Naive thymus-derived CD4-positive, alpha-beta T cell (primary cell): Measurements from ENCODE around the gene UBE2I. TPM values are rescaled to one million over a fixed set of nuclear protein-coding genes. Genes with fewer than 3 reads are reported as not detected.

Experiments used
- ATAC-seq: fragments of 150-1000 bp; cut with Tn5 transposase; 2 replicates; pipeline ENCODE4 v1.10.0; 2021; ENCODE audit warnings: mild to moderate bottlenecking, moderate library complexity
- CTCF ChIA-PET: fragments of 350-600 bp; sonication (Branson Sonifier 250); formaldehyde crosslinking; loops from one replicate; lab custom pipeline; 2021; ENCODE audit warnings: antibody characterized with exemption; lab: Charles Lee
- POLR2A ChIA-PET: fragments of 350-600 bp; sonication (Branson Sonifier 250); formaldehyde crosslinking; loops from one replicate; lab custom pipeline; 2021; ENCODE audit warnings: antibody characterized with exemption, inconsistent platforms; lab: Charles Lee
- DNase-seq, 9 donors: peaks; one replicate each; pipeline versions ENCODE4 v3.0.0 to v3.0.0-alpha.2; 2020 to 2022; ENCODE audit warnings: mixed read lengths in 1 of 9
- H3K27ac ChIP-seq: one replicate; pipeline ENCODE4 v1.7.0; 2013; ENCODE audit warnings: mild to moderate bottlenecking, low read depth, low read length, moderate library complexity
- H3K27me3 ChIP-seq, 2 donors: one replicate each; pipeline ENCODE4 v1.7.0; 2013; ENCODE audit warnings: low read length in 2 of 2, mild to moderate bottlenecking in 2 of 2, moderate library complexity in 2 of 2; ENCODE audit not compliant: control insufficient read depth in 2 of 2, insufficient read depth in 2 of 2
- H3K36me3 ChIP-seq, 3 experiments: 1 replicate in 2 of 3; 2 replicates in 1 of 3; pipeline ENCODE4 v1.7.0; 2013; ENCODE audit warnings: low read length in 3 of 3, mild to moderate bottlenecking in 3 of 3, moderate library complexity in 1 of 3; ENCODE audit not compliant: insufficient read depth in 3 of 3, control insufficient read depth in 2 of 3
- H3K4me1 ChIP-seq, 2 donors: one replicate each; pipeline ENCODE4 v1.7.0; 2013; ENCODE audit warnings: low read length in 2 of 2, mild to moderate bottlenecking in 2 of 2, moderate library complexity in 1 of 2; ENCODE audit not compliant: control insufficient read depth in 2 of 2, insufficient read depth in 2 of 2
- H3K4me3 ChIP-seq: 2 replicates; pipeline ENCODE4 v1.7.0; 2013; ENCODE audit warnings: mild to moderate bottlenecking, low read length
- H3K9me3 ChIP-seq, 3 experiments: 1 replicate in 2 of 3; 2 replicates in 1 of 3; pipeline ENCODE4 v1.7.0; 2013; ENCODE audit warnings: low read length in 3 of 3; ENCODE audit not compliant: control insufficient read depth in 2 of 3
- H3K27ac Mint-ChIP-seq, 9 donors: one replicate each; pipeline ENCODE4 v1.8.0; 2020 to 2022; ENCODE audit warnings: mixed read lengths in 9 of 9, mild to moderate bottlenecking in 8 of 9, moderate library complexity in 5 of 9, inconsistent platforms in 2 of 9
- H3K27me3 Mint-ChIP-seq, 5 donors: one replicate each; pipeline ENCODE4 v1.8.0; 2021 to 2022; ENCODE audit warnings: mixed read lengths in 5 of 5, mild to moderate bottlenecking in 1 of 5
- H3K36me3 Mint-ChIP-seq, 5 donors: one replicate each; pipeline ENCODE4 v1.8.0; 2020 to 2022; ENCODE audit warnings: mixed read lengths in 5 of 5, mild to moderate bottlenecking in 3 of 5, inconsistent platforms in 1 of 5
- H3K4me1 Mint-ChIP-seq, 7 donors: one replicate each; pipeline ENCODE4 v1.8.0; 2020 to 2022; ENCODE audit warnings: mixed read lengths in 7 of 7, mild to moderate bottlenecking in 3 of 7, inconsistent platforms in 1 of 7
- H3K4me3 Mint-ChIP-seq, 10 donors: one replicate each; pipeline ENCODE4 v1.8.0; 2020 to 2022; ENCODE audit warnings: mild to moderate bottlenecking in 10 of 10, mixed read lengths in 10 of 10, moderate library complexity in 6 of 10, inconsistent platforms in 2 of 10
- H3K9me3 Mint-ChIP-seq, 11 donors: one replicate each; pipeline ENCODE4 v1.8.0; 2020 to 2022; ENCODE audit warnings: mixed read lengths in 11 of 11, mild to moderate bottlenecking in 4 of 11, inconsistent platforms in 1 of 11, moderate library complexity in 1 of 11
- intact Hi-C, 2 donors: fragments of 100-400 bp; cut with micrococcal nuclease; formaldehyde crosslinking; loops; one replicate each; pipeline ENCODE4 v1.15.1; 2023
- polyA plus RNA-seq, 2 donors: library from polyadenylated mRNA; unstranded; fragments of 300-500 nt; fragmentation: Illumina TruSeq; gene quantifications; one replicate each; pipeline ENCODE4 v1.2.3, GENCODE V29; 2021
- total RNA-seq, 6 experiments: library from RNA in 5 of 6; stranded (reverse) in 5 of 6; gene quantifications; 1 replicate in 5 of 6; 2 replicates in 1 of 6; pipeline ENCODE4 v1.2.3 and lab custom pipeline; 2021 to 2026

Gene UBE2I
- total and polyA plus RNA-seq, 7 experiments from 2014 or later: 67.2 to 277 (median 176) TPM

DNA sequence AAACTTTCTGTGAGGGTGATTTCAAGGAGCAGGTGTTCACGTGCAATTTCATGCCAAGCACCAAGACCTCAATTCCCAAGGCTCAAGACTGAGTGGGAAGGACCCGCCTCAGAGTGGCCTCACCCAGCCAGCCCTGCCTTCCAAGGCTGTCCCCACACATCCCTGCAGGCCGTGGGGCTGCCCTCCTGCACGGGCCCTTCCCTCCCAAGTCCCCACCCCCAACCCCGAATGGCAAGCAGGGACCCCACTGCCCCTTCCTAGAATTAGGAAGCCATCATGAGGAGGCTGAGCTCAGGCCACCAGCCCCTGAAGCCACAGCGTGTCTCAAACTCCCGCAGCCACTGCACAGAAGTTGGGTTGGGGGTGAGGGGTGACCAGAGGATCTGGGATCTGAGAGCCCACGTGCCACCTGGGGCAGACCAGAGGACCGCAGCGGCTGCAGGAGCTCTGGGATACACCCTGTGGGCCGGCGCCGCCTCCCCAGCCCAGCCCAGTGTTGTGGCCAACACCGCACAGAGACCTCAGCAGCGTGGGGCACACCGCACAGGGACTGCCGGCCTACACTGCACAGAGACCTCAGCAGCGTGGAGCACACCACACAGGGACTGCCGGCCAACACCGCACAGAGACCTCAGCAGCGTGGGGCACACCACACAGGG, 63.0 kb downstream of the UBE2I start:
- ATAC-seq (no peak), DNase-seq (no peak)
- H3K4me3 ChIP-seq: no peak overlapping the region
- Mint-ChIP-seq H3K27ac (no peak overlapping the region), H3K9me3 (no peaks in the 10 kb centered on the region), H3K4me1 (no peaks in the 10 kb centered on the region), H3K4me3 (no peak overlapping the region), H3K27me3 (no peaks in the 10 kb centered on the region), H3K36me3 (peaks cover 0 to 3% (median 0%) of the 10 kb centered on the region in 5 donors)
- no peaks in the 10 kb centered on the region for H3K4me1 ChIP-seq
- POLR2A ChIA-PET: interaction anchor here (0.7 kb wide), 1 partner anchor 19 kb away, joined by 3 read pairs; no protein-coding TSS in a partner anchor
- CTCF ChIA-PET: no interaction called here
- H3K27me3 ChIP-seq: no peaks in the 10 kb centered on the region
- H3K9me3 ChIP-seq: no peaks in the 10 kb centered on the region
- intact Hi-C loops: no loop called here
- peaks cover 0 to 59% (median 0%) of the 10 kb centered on the region in 3 experiments for H3K36me3 ChIP-seq
- H3K27ac ChIP-seq: no peak overlapping the region

DNA sequence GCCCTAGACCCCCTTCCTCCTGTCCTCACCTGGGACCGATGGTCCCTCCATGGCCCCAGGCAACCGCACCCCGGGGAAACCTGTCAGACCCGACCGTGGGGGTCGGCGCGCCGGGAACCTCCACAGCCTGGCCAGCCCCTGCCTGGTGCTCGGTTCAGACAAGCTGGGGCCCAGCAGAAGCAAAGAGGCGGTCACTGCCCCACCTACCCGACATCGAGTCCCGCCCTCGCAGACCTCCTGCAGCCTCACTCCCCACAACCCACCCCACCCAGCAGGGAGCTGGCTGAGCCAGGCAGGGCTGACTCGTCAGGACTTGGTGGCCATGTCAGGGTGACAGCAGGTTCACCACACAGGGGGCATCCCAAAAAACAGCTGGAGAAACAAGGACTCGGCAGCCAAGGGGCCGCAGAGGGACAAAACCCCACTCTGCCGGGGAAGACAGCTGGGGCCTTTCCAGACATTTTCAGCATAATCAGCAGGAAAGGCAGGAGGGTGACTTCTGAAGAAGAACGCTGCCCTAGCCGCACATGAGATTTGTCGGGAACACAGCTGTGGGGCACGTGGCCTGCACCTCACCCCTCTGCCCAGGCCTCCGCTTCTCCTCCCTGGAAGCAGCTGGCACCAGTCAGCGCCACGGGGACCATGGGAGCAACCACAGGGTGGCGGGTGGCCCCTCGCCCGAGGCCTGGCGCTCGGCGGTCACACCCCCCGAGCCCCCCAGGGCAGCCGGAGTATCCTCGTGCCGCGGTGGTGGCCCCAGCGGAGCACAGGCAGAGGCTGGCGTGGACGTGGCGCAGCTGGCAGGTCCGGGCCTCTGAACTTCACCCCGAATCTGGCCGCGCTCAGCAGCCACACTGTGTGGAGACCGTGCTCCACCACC, 65.2 kb downstream of the UBE2I start:
- no peaks in the 10 kb centered on the region for H3K9me3 Mint-ChIP-seq
- H3K4me3 ChIP-seq: no peak overlapping the region
- ATAC-seq (no peak), DNase-seq (no peak)
- no peaks in the 10 kb centered on the region for H3K27me3 Mint-ChIP-seq
- H3K9me3 ChIP-seq: no peaks in the 10 kb centered on the region
- peaks cover 0 to 3% (median 0%) of the 10 kb centered on the region in 5 donors for H3K36me3 Mint-ChIP-seq
- H3K27ac ChIP-seq: no peak overlapping the region
- no peaks in the 10 kb centered on the region for H3K27me3 ChIP-seq
- H3K4me1 ChIP-seq: no peaks in the 10 kb centered on the region
- H3K27ac Mint-ChIP-seq: no peak overlapping the region
- peaks cover 0 to 12% (median 9%) of the 10 kb centered on the region in 7 donors for H3K4me1 Mint-ChIP-seq
- H3K36me3 ChIP-seq: peaks cover 0 to 63% (median 0%) of the 10 kb centered on the region in 3 experiments
- intact Hi-C loops: no loop called here
- H3K4me3 Mint-ChIP-seq: no peak overlapping the region
- ChIA-PET POLR2A (interaction anchor here (0.9 kb wide), 1 partner anchor 11 kb away, joined by 3 read pairs; no protein-coding TSS in a partner anchor), CTCF (no interaction called here)

DNA sequence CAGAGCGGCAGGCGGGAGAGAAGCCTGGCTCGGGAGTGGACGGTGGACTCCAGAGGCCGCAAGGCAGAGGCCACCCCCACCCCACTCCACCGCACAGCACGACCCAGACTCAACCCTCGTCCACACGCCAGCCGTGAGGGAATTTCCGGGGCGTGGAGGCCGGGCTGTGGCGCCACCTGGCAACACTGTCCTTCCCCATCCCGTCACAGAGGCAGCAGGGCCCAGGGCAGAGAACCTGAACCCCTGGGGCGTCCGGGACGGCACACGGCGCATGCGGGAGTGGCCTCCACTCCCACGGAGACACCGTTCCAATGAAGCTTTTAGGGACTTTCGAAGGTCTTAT, 65.8 kb downstream of the UBE2I start:
- ChIA-PET POLR2A (interaction anchor here (0.9 kb wide), 1 partner anchor 12 kb away, joined by 3 read pairs; no protein-coding TSS in a partner anchor), CTCF (no interaction called here)
- peaks cover 5 to 17% (median 14%) of the 10 kb centered on the region in 7 donors for H3K4me1 Mint-ChIP-seq
- ATAC-seq (no peak), DNase-seq (no peak)
- Histone ChIP-seq H3K9me3 (no peaks in the 10 kb centered on the region), H3K27ac (no peak overlapping the region), H3K4me3 (no peak overlapping the region), H3K36me3 (peaks cover 0 to 57% (median 0%) of the 10 kb centered on the region in 3 experiments), H3K4me1 (no peaks in the 10 kb centered on the region), H3K27me3 (no peaks in the 10 kb centered on the region)
- no peak overlapping the region for H3K4me3 Mint-ChIP-seq
- no peak overlapping the region for H3K27ac Mint-ChIP-seq
- no peaks in the 10 kb centered on the region for H3K9me3 Mint-ChIP-seq
- peaks cover 0 to 3% (median 0%) of the 10 kb centered on the region in 5 donors for H3K36me3 Mint-ChIP-seq
- intact Hi-C loops: no loop called here
- no peaks in the 10 kb centered on the region for H3K27me3 Mint-ChIP-seq

DNA sequence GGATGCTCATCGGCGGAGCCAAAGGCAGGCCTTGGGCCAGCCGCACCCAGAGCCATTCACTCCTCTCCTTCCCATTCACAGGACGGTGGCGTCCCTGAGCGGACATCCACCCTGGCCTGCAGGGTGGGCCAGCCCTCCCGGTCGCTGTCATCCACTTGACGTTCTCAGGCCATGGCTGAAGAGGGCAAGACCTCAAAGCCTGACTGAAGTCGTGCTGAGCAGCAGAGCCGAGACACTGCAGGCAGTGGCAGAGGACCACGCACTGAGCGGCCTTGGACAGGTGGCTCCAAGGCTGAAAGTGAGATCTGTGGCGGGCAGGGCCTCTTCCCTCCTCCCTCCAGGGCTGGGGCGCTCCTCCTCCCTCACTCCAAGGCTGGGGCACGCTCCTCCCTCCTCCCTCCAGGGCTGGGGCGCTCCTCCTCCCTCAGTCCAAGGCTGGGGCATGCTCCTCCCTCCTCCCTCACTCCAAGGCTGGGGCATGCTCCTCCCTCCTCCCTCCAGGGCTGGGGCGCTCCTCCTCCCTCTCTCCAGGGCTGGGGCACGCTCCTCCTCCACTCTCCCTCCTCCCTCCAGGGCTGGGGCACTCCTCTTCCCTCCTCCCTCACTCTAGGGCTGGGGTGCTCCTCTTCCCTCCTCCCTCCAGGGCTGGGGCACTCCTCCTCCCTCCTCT, 66.4 kb downstream of the UBE2I start:
- ATAC-seq: no peak
- intact Hi-C loops: no loop called here

More for the DNA sequence above, 66.4 kb downstream of the UBE2I start:
- H3K9me3 Mint-ChIP-seq: no peaks in the 10 kb centered on the region
- H3K4me3 ChIP-seq: no peak overlapping the region
- no peak for DNase-seq
- ChIA-PET CTCF (no interaction called here), POLR2A (no interaction called here)
- no peak overlapping the region for H3K4me3 Mint-ChIP-seq
- H3K36me3 ChIP-seq: peaks cover 0 to 53% (median 0%) of the 10 kb centered on the region in 3 experiments
- no peak overlapping the region for H3K27ac ChIP-seq
- no peaks in the 10 kb centered on the region for H3K4me1 ChIP-seq
- peak overlapping the region in 1 of 9 donors; percentile 57 for H3K27ac Mint-ChIP-seq
- peaks cover 0 to 3% (median 0%) of the 10 kb centered on the region in 5 donors for H3K36me3 Mint-ChIP-seq
- H3K27me3 ChIP-seq: no peaks in the 10 kb centered on the region
- H3K27me3 Mint-ChIP-seq: no peaks in the 10 kb centered on the region
- H3K9me3 ChIP-seq: no peaks in the 10 kb centered on the region
- H3K4me1 Mint-ChIP-seq: peaks cover 6 to 18% (median 15%) of the 10 kb centered on the region in 7 donors

Other genes starting within 250 kb of the UBE2I start
- not detected for gene SSTR5, start 236.9 kb upstream of the UBE2I start, total RNA-seq
- not detected for gene SSTR5, start 236.9 kb upstream of the UBE2I start, polyA plus RNA-seq
- gene C1QTNF8, start 213.4 kb upstream of the UBE2I start, total RNA-seq: not detected
- not detected for gene C1QTNF8, start 213.4 kb upstream of the UBE2I start, polyA plus RNA-seq
- gene CACNA1H, start 156.5 kb upstream of the UBE2I start, total RNA-seq: 1 to 10 TPM in 4 of 5 experiments, under 1 TPM in 1; 0.31 to 8.8 (median 2.2) TPM
- 1 to 10 TPM in 1 of 2 donors, under 1 TPM in 1; 0.73 to 3.8 TPM for gene CACNA1H, start 156.5 kb upstream of the UBE2I start, polyA plus RNA-seq
- gene TPSG1, start 84.4 kb upstream of the UBE2I start, total RNA-seq: not detected
- not detected for gene TPSG1, start 84.4 kb upstream of the UBE2I start, polyA plus RNA-seq
- gene TPSB2, start 79.5 kb upstream of the UBE2I start, total RNA-seq: 1 to 10 TPM in 1 of 5 experiments, not detected in 4; 5.3 TPM
- gene TPSB2, start 79.5 kb upstream of the UBE2I start, polyA plus RNA-seq: not detected
- gene TPSAB1, start 68.9 kb upstream of the UBE2I start, total RNA-seq: 10 to 100 TPM in 1 of 5 experiments, 1 to 10 TPM in 1, not detected in 3; 3.2 to 10.2 TPM
- not detected for gene TPSAB1, start 68.9 kb upstream of the UBE2I start, polyA plus RNA-seq
- gene TPSD1, start 53.6 kb upstream of the UBE2I start, total RNA-seq: not detected
- gene TPSD1, start 53.6 kb upstream of the UBE2I start, polyA plus RNA-seq: not detected
- 1 to 10 TPM in 3 of 5 experiments, under 1 TPM in 2; 0.49 to 7.5 (median 1.1) TPM for gene BAIAP3, start 24.0 kb downstream of the UBE2I start, total RNA-seq
- gene BAIAP3, start 24.0 kb downstream of the UBE2I start, polyA plus RNA-seq: 1 to 10 TPM in 1 of 2 donors, under 1 TPM in 1; 0.20 to 1.3 TPM
- 10 to 100 TPM; 21.0 to 50.4 (median 33.3) TPM for gene TSR3, start 42.2 kb downstream of the UBE2I start, total RNA-seq
- 100 to 1,000 TPM in 1 of 2 donors, 10 to 100 TPM in 1; 79.7 to 103 TPM for gene TSR3, start 42.2 kb downstream of the UBE2I start, polyA plus RNA-seq
- 10 to 100 TPM; 37.9 to 57.7 (median 48.6) TPM for gene GNPTG, start 42.3 kb downstream of the UBE2I start, total RNA-seq
- gene GNPTG, start 42.3 kb downstream of the UBE2I start, polyA plus RNA-seq: 10 to 100 TPM; 48.2 to 51.3 TPM
- 100 to 1,000 TPM in 2 of 5 experiments, 10 to 100 TPM in 3; 42.9 to 152 (median 98.5) TPM for gene UNKL, start 105.1 kb downstream of the UBE2I start, total RNA-seq
- gene UNKL, start 105.1 kb downstream of the UBE2I start, polyA plus RNA-seq: 10 to 100 TPM in 1 of 2 donors, 1 to 10 TPM in 1; 4.0 to 10.6 TPM
- gene UQCC4, start 111.1 kb downstream of the UBE2I start, total RNA-seq: 10 to 100 TPM in 2 of 5 experiments, 1 to 10 TPM in 3; 7.8 to 11.9 (median 9.7) TPM
- 10 to 100 TPM; 37.3 to 45.2 TPM for gene UQCC4, start 111.1 kb downstream of the UBE2I start, polyA plus RNA-seq
- gene PERCC1, start 121.4 kb downstream of the UBE2I start, total RNA-seq: 1 to 10 TPM in 2 of 5 experiments, under 1 TPM in 2, not detected in 1; 0.77 to 3.4 (median 1.7) TPM
- not detected for gene PERCC1, start 121.4 kb downstream of the UBE2I start, polyA plus RNA-seq
- gene CCDC154, start 134.9 kb downstream of the UBE2I start, total RNA-seq: 10 to 100 TPM in 2 of 5 experiments, 1 to 10 TPM in 3; 3.6 to 19.1 (median 8.9) TPM
- gene CCDC154, start 134.9 kb downstream of the UBE2I start, polyA plus RNA-seq: not detected
- gene CLCN7, start 165.4 kb downstream of the UBE2I start, total RNA-seq: 100 to 1,000 TPM in 4 of 5 experiments, 10 to 100 TPM in 1; 74.8 to 140 (median 115) TPM
- 10 to 100 TPM; 17.0 to 35.1 TPM for gene CLCN7, start 165.4 kb downstream of the UBE2I start, polyA plus RNA-seq
- gene PTX4, start 179.3 kb downstream of the UBE2I start, total RNA-seq: under 1 TPM in 2 of 5 experiments, not detected in 3; 0.24 to 0.64 TPM
- not detected for gene PTX4, start 179.3 kb downstream of the UBE2I start, polyA plus RNA-seq
- 10 to 100 TPM; 46.9 to 58.9 (median 50.3) TPM for gene TELO2, start 183.7 kb downstream of the UBE2I start, total RNA-seq
- gene TELO2, start 183.7 kb downstream of the UBE2I start, polyA plus RNA-seq: 10 to 100 TPM; 10.5 to 18.7 TPM
- 100 to 1,000 TPM in 2 of 5 experiments, 10 to 100 TPM in 3; 26.3 to 162 (median 47.5) TPM for gene TMEM204, start 224.0 kb downstream of the UBE2I start, total RNA-seq
- gene TMEM204, start 224.0 kb downstream of the UBE2I start, polyA plus RNA-seq: 100 to 1,000 TPM; 152 to 186 TPM